Right lobe of liver (tissue), 6 donors: ENCODE results near the gene DTNB. TPM values are rescaled to one million over a fixed set of nuclear protein-coding genes. Genes with fewer than 3 reads are reported as not detected.
A peak's percentile ranks its signal among the peaks of the same experiment; 100 is the strongest.

Source experiments
- ATAC-seq, 4 donors: fragments of 200-7000 bp; cut with Tn5 transposase; one replicate each; pipeline ENCODE4 v1.9.1; 2020; ENCODE audit warnings: mild to moderate bottlenecking in 4 of 4, moderate library complexity in 4 of 4
- DNase-seq, 3 donors: peaks; one replicate each; pipeline ENCODE4 v3.0.0-alpha.2; 2020
- H3K27ac ChIP-seq, 3 donors: fragments of 200-600 bp; one replicate each; pipeline ENCODE4 v1.8.0; 2022
- H3K27me3 ChIP-seq, 2 donors: fragments of 200-600 bp; one replicate each; pipeline ENCODE4 v1.8.0; 2022
- H3K36me3 ChIP-seq, 4 donors: fragments of 200-600 bp; sonication (generic) in 1 of 4; one replicate each; pipeline versions ENCODE4 v1.5.1 to v1.8.0; 2017 to 2022; ENCODE audit warnings: control low read depth in 1 of 4
- H3K4me1 ChIP-seq, 4 donors: fragments of 200-600 bp; sonication (generic) in 1 of 4; one replicate each; pipeline versions ENCODE4 v1.5.1 to v1.8.0; 2017 to 2022; ENCODE audit warnings: control low read depth in 1 of 4
- H3K4me3 ChIP-seq, 3 donors: fragments of 200-600 bp; one replicate each; pipeline ENCODE4 v1.8.0; 2022
- H3K9me3 ChIP-seq, 4 donors: fragments of 200-600 bp; sonication (generic) in 1 of 4; one replicate each; pipeline versions ENCODE4 v1.5.1 to v1.8.0; 2017 to 2022; ENCODE audit warnings: control low read depth in 1 of 4
- CTCF ChIP-seq, 4 donors: fragments of 200-600 bp in 3 of 4; fragments of 450-650 bp in 1 of 4; IDR thresholded peaks; one replicate each; pipeline versions ENCODE4 v1.5.1 to v1.8.0; 2016 to 2022; ENCODE audit warnings: antibody characterized with exemption in 4 of 4, mild to moderate bottlenecking in 2 of 4
- POLR2A ChIP-seq: fragments of 450-650 bp; IDR thresholded peaks from one replicate; pipeline ENCODE4 v1.6.1; 2017; ENCODE audit warnings: antibody characterized with exemption, mild to moderate bottlenecking
- WGBS: methylation state at CpG from one replicate; pipeline ENCODE4 v1.1.6; 2018; ENCODE audit warnings: low coverage, low lambda C conversion rate; ENCODE audit not compliant: insufficient coverage; ENCODE audit errors: missing lambda C conversion rate; 5-methylcytosine and 5-hydroxymethylcytosine counted together
- intact Hi-C, 2 donors: fragments of 100-400 bp; cut with DNase I; formaldehyde crosslinking; loops; one replicate each; pipeline versions ENCODE4 v1.11.2 to v1.14.1; 2022
- total RNA-seq, 6 experiments: library from RNA; depleted of rRNA in 2 of 6; stranded (reverse); fragments of >200 nt in 2 of 6; fragmentation: NEBNext Ultra II Directional in 3 of 6; extraction: Animal tissue kit (Norgen Biotek cat#: 25700) in 3 of 6; gene quantifications; one replicate each; pipeline versions ENCODE4 v1.1.0 to v1.2.4, GENCODE V29; 2016 to 2023
- donor health status: DM: no; HTN: yes; CAD: no.
- donor health status: DM: no; HTN: no; CAD: no.
- donor health status: DM: no; HTN: no; CAD: no.
- donor health status: DM: no; HTN: yes; CAD: no.
- donor health status: DM: no; HTN: yes; CAD: no.

The DTNB gene
- total RNA-seq, 6 experiments from 2014 or later: 7.0 to 10.3 (median 8.8) TPM

GRCh38 chr2:25362434-25363145 lies 310.8 kb downstream of the DTNB start:
- no peaks in the 10 kb centered on the region for H3K36me3 ChIP-seq
- peak overlapping the region; percentile 10 to 44 (median 36) for H3K4me3 ChIP-seq
- H3K27me3 ChIP-seq: no peaks in the 10 kb centered on the region
- peak overlapping the region; percentile 36 to 48 (median 37) for H3K27ac ChIP-seq
- intact Hi-C loops: no loop called here
- peak; percentile 23 to 50 (median 32) for ATAC-seq
- WGBS: 36% methylated on average over 18 of the region's 21 CpGs
- TF ChIP-seq POLR2A: no peak
- no peak for TF ChIP-seq CTCF (IDR thresholded peaks at IDR 0.05)
- H3K9me3 ChIP-seq: no peaks in the 10 kb centered on the region
- DNase-seq: peak in 2 of 3 donors; percentile 55 to 71
- no peaks in the 10 kb centered on the region for H3K4me1 ChIP-seq

- peak overlapping the region; percentile 36 to 48 (median 37) for H3K27ac ChIP-seq
- no peaks in the 10 kb centered on the region for H3K27me3 ChIP-seq
- no peaks in the 10 kb centered on the region for H3K9me3 ChIP-seq
- no peaks in the 10 kb centered on the region for H3K4me1 ChIP-seq
- intact Hi-C loops: no loop called here
- ATAC-seq: peak; percentile 98 to 99 (median 99)
- peak; percentile 93 to 99 (median 94) for TF ChIP-seq CTCF (IDR thresholded peaks at IDR 0.05)
- TF ChIP-seq POLR2A: peak; percentile 59
- H3K36me3 ChIP-seq: no peaks in the 10 kb centered on the region
- WGBS: 2% methylated on average over 6 of the region's 16 CpGs
- peak; percentile 88 to 93 (median 91) for DNase-seq
- H3K4me3 ChIP-seq: peak overlapping the region; percentile 10 to 44 (median 36)
These were observed 311.3 kb downstream of the DTNB start for GRCh38 chr2:25362049-25362433.

GRCh38 chr2:25361261-25362048 lies 311.9 kb downstream of the DTNB start:
- Histone ChIP-seq H3K36me3 (no peaks in the 10 kb centered on the region), H3K27ac (no peak overlapping the region), H3K4me3 (peak overlapping the region in 2 of 3 donors; percentile 36 to 44), H3K4me1 (no peaks in the 10 kb centered on the region), H3K9me3 (no peaks in the 10 kb centered on the region), H3K27me3 (no peaks in the 10 kb centered on the region)
- no peak for TF ChIP-seq POLR2A
- no peak for TF ChIP-seq CTCF (IDR thresholded peaks at IDR 0.05)
- intact Hi-C loops: no loop called here
- DNase-seq (no peak), ATAC-seq (no peak)
- 30% methylated on average over 14 of the region's 34 CpGs for WGBS

GRCh38 chr2:25358836-25359235 lies 314.5 kb downstream of the DTNB start:
- intact Hi-C loops: no loop called here
- H3K27ac ChIP-seq: no peak overlapping the region
- no peaks in the 10 kb centered on the region for H3K9me3 ChIP-seq
- no peaks in the 10 kb centered on the region for H3K36me3 ChIP-seq
- H3K27me3 ChIP-seq: no peaks in the 10 kb centered on the region
- 100% methylated on average over 1 of the region's 8 CpGs for WGBS
- TF ChIP-seq POLR2A (no peak), CTCF (IDR thresholded peaks at IDR 0.05) (no peak)
- no peak for ATAC-seq
- no peak overlapping the region for H3K4me3 ChIP-seq
- DNase-seq: no peak
- no peaks in the 10 kb centered on the region for H3K4me1 ChIP-seq
